Parathyroid adenoma (tissue), 2 donors: ENCODE data around the gene PEX5L.

Experiments
- H2AFZ ChIP-seq: fragments of 300-600 bp; sonication (generic); one replicate; pipeline ENCODE4 v1.7.0; 2017; ENCODE audit warnings: antibody characterized with exemption, mild to moderate bottlenecking
- H3K27ac ChIP-seq: fragments of 300-600 bp; sonication (generic); one replicate; pipeline ENCODE4 v1.7.0; 2017
- H3K27me3 ChIP-seq: fragments of 300-600 bp; sonication (generic); one replicate; pipeline ENCODE4 v1.7.0; 2017; ENCODE audit warnings: low read length; ENCODE audit not compliant: control insufficient read depth, insufficient read depth
- H3K36me3 ChIP-seq: fragments of 300-600 bp; sonication (generic); one replicate; pipeline ENCODE4 v1.7.0; 2017; ENCODE audit warnings: low read length; ENCODE audit not compliant: control insufficient read depth, insufficient read depth
- H3K4me1 ChIP-seq: fragments of 300-600 bp; sonication (generic); one replicate; pipeline ENCODE4 v1.7.0; 2017; ENCODE audit warnings: control low read depth
- H3K4me2 ChIP-seq: fragments of 300-600 bp; sonication (generic); one replicate; pipeline ENCODE4 v1.7.0; 2017; ENCODE audit warnings: low read length
- H3K4me3 ChIP-seq: fragments of 300-600 bp; sonication (generic); one replicate; pipeline ENCODE4 v1.7.0; 2017; ENCODE audit warnings: low read depth, low read length
- H3K79me2 ChIP-seq: fragments of 300-600 bp; sonication (generic); one replicate; pipeline ENCODE4 v1.7.0; 2017; ENCODE audit warnings: control low read depth
- H3K9ac ChIP-seq: fragments of 300-600 bp; sonication (generic); one replicate; pipeline ENCODE4 v1.7.0; 2017; ENCODE audit warnings: mild to moderate bottlenecking
- H3K9me3 ChIP-seq: fragments of 300-600 bp; sonication (generic); one replicate; pipeline ENCODE4 v1.7.0; 2017; ENCODE audit warnings: low read length; ENCODE audit not compliant: control insufficient read depth
- TF ChIP-seq, protein P1 (sequence below): fragments of 300-600 bp; sonication (generic); IDR thresholded peaks from one replicate; pipeline ENCODE4 v1.7.0; 2017; ENCODE audit warnings: antibody characterized with exemption, mild to moderate bottlenecking
- donor health status: primary hyperparathyroidism.

PEX5L gene

DNA sequence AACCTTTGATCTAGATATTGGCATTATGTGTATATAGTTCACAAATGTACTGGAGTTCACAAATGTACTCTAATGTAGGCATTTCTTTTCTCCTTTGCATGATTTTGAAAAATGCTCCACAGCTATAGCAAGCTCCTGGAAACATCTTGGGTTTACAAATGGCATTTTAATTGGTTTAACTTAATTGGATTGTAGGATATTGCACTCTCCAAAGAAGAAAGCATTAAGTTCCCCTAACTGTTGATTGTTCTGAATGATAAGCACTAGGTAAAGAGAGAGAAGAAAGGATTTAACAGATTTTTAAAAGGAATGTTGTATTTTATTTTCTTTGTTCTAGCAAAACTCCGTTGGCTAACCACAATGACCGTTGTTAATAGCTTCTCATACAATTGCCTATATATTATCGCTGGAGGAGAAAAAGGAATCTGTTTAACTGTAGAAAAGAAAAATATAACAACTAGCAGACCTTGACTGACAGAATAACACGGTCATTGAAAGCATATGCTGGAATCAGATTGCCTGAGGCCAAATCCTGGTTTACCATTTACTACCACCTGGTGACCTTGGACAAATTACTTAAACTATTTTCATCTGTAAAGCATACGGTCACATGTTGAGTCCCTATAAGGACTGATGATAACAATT, 170.8 kb downstream of the PEX5L start:
- no peaks in the 10 kb centered on the region for H3K9me3 ChIP-seq
- TF ChIP-seq, protein P1, sequence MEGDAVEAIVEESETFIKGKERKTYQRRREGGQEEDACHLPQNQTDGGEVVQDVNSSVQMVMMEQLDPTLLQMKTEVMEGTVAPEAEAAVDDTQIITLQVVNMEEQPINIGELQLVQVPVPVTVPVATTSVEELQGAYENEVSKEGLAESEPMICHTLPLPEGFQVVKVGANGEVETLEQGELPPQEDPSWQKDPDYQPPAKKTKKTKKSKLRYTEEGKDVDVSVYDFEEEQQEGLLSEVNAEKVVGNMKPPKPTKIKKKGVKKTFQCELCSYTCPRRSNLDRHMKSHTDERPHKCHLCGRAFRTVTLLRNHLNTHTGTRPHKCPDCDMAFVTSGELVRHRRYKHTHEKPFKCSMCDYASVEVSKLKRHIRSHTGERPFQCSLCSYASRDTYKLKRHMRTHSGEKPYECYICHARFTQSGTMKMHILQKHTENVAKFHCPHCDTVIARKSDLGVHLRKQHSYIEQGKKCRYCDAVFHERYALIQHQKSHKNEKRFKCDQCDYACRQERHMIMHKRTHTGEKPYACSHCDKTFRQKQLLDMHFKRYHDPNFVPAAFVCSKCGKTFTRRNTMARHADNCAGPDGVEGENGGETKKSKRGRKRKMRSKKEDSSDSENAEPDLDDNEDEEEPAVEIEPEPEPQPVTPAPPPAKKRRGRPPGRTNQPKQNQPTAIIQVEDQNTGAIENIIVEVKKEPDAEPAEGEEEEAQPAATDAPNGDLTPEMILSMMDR, result no peak
- no peaks in the 10 kb centered on the region for H3K4me1 ChIP-seq
- H3K79me2 ChIP-seq, result peaks cover 2% of the 10 kb centered on the region
- no peaks in the 10 kb centered on the region for H3K27me3 ChIP-seq
- H3K36me3 ChIP-seq, result no peaks in the 10 kb centered on the region
- no peak overlapping the region for H3K4me2 ChIP-seq
- no peak overlapping the region for H3K4me3 ChIP-seq
- no peak overlapping the region for H3K9ac ChIP-seq
- no peak overlapping the region for H2AFZ ChIP-seq
- no peak overlapping the region for H3K27ac ChIP-seq

DNA sequence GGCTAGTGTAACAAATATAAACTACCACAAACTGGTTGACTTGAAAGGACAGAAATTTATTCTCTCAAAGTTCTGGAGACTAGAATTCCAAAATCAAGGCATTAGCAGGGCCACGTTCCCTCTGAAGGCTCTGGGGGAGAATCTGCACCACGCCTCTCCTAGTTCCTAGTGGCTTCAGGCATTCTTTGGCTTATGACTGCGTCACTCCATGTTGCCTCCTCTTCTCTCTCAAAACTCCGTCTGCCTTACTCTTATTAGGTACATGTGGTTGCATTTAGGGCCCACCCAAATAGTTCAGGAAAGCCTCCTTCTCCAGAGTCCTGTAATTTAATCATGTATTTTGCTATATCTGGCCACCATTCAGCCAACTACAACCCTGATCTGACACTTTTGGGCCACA, 174.8 kb downstream of the PEX5L start:
- Histone ChIP-seq H3K27ac (no peak overlapping the region), H3K9me3 (no peaks in the 10 kb centered on the region), H3K4me3 (no peak overlapping the region), H2AFZ (no peak overlapping the region), H3K9ac (no peak overlapping the region), H3K27me3 (no peaks in the 10 kb centered on the region), H3K36me3 (no peaks in the 10 kb centered on the region), H3K4me2 (no peak overlapping the region), H3K79me2 (peaks cover 2% of the 10 kb centered on the region), H3K4me1 (peaks cover 5% of the 10 kb centered on the region)
- TF ChIP-seq, protein P1, result no peak

DNA sequence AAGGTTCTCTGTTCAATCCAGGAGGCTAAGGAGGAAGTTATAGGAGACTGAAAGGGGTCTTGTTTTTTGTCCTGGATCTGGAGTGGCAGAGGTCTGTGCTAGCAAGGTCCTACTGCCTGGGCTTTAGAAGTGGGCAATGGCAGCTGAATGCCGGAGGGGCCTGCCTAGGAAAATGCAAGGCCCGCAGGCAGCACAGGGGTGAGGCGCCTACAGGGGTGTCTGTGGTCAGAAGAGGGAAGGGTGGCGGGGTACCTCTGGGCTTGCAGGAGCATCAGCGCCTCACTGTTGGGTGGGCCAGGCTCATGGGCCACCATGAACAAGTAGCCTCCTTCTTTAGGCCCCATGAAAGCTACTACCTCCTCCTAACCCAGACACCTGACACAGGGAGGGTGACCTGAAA, 175.4 kb downstream of the PEX5L start:
- Histone ChIP-seq H3K36me3 (no peaks in the 10 kb centered on the region), H3K27me3 (no peaks in the 10 kb centered on the region), H3K4me2 (no peak overlapping the region), H3K27ac (no peak overlapping the region), H2AFZ (no peak overlapping the region), H3K4me3 (no peak overlapping the region), H3K79me2 (no peaks in the 10 kb centered on the region), H3K4me1 (peaks cover 5% of the 10 kb centered on the region), H3K9ac (no peak overlapping the region), H3K9me3 (no peaks in the 10 kb centered on the region)
- TF ChIP-seq, protein P1, result no peak

DNA sequence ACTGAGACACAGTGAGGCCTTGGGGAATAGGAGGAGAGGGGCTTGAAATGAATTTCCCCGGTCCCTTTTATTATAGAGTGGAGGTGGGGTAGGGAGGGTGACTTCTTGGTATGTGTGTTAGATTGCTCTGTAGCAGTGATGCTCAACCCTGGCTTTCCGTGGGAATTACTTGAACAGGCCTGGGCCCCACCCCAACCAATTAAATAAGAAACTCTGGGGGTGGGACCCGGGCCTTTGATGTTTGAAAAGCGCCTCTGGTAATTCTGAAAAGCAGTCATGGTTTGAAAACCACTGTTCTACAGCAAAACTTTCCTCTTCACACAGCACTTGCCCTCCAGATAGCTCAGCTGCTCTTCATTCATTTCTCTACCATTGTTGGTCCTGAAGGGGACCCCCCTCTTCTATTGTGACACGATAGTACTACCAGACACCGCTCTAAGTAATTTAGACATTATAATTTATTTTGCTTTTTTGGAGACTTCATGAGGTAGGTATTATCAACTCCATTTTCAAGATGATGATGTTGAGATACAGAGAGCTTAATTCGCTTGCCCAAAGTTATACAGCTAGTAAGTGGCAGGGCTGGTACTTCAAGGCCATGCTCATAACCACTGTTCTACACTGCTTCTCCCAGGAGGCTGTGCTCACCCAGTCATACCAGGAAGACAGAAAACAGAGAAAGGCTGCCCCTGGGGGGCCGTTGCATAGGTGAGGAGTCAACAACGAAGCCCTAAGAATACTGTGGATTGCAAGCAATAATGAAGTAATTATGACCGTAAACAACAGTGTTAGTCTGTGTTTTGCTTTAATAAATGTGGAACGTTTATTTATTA, 176.2 kb downstream of the PEX5L start:
- Histone ChIP-seq H3K27me3 (no peaks in the 10 kb centered on the region), H3K4me2 (no peak overlapping the region), H3K79me2 (no peaks in the 10 kb centered on the region), H3K27ac (no peak overlapping the region), H3K36me3 (no peaks in the 10 kb centered on the region), H2AFZ (no peak overlapping the region), H3K4me1 (peaks cover 5% of the 10 kb centered on the region), H3K4me3 (no peak overlapping the region), H3K9me3 (no peaks in the 10 kb centered on the region), H3K9ac (no peak overlapping the region)
- TF ChIP-seq, protein P1, result no peak
